HCT116 (cell line): ENCODE results near the gene LRRTM4. TPM values are rescaled to one million over a fixed set of nuclear protein-coding genes. Genes with fewer than 3 reads are reported as not detected.

Experiments used
- ATAC-seq: fragments of 200-7000 bp; cut with Tn5 transposase; 2 replicates; pipeline ENCODE4 v1.9.1; 2020; ENCODE audit warnings: mild to moderate bottlenecking, moderate library complexity
- BruUV-seq: library from RNA; stranded (reverse); fragments of 400-500 nt; replicated peaks from 2 replicates; lab custom pipeline; 2021; lab: Mats Ljungman, UMichigan
- CTCF ChIA-PET: fragments of 300-600 bp; sonication (Branson Sonifier 250); formaldehyde crosslinking; loops from one replicate; lab custom pipeline; 2021; ENCODE audit warnings: antibody characterized with exemption; lab: Charles Lee
- POLR2A ChIA-PET: fragments of 300-600, 350-600 bp; sonication (Branson Sonifier 250); formaldehyde crosslinking; loops from one replicate; lab custom pipeline; 2021; ENCODE audit warnings: antibody characterized with exemption; lab: Charles Lee
- RAD21 ChIA-PET, 2 experiments: fragments of 300-600 bp; sonication (Branson Sonifier 250); formaldehyde crosslinking; loops; one replicate each; lab custom pipeline; 2023; ENCODE audit warnings: low total read pairs in 2 of 2; ENCODE audit not compliant: uncharacterized antibody in 2 of 2, unreplicated experiment in 2 of 2, low non-redundant PET in 1 of 2; lab: Charles Lee
- DNase-seq: peaks from one replicate; pipeline ENCODE4 v3.0.0-alpha.2; 2010; ENCODE audit warnings: low read depth, low spot score
- H2AFZ ChIP-seq: fragments of 200-600 bp; shearing (Covaris generic), sonication (generic); 2 replicates; pipeline ENCODE4 v1.6.1; 2017; ENCODE audit warnings: low read depth, mixed run types, mixed read lengths, antibody characterized with exemption, low read length; ENCODE audit not compliant: poor library complexity, severe bottlenecking
- H3K27ac ChIP-seq: 2 replicates; pipeline ENCODE4 v1.5.1; 2012; ENCODE audit warnings: low read depth, low read length
- H3K27me3 ChIP-seq: fragments of 200-600 bp; sonication (generic); 2 replicates; pipeline ENCODE4 v1.6.1; 2016; ENCODE audit warnings: mixed run types, low read length, mixed read lengths; ENCODE audit not compliant: insufficient read depth
- H3K36me3 ChIP-seq, 2 experiments: fragments of 200-500 bp in 1 of 2; fragments of 200-600 bp in 1 of 2; sonication (Bioruptor generic) in 1 of 2; sonication (generic) in 1 of 2; 2 replicates each; pipeline versions ENCODE4 v1.5.1 to v1.6.1; 2014 to 2016; ENCODE audit warnings: low read length in 2 of 2, inconsistent platforms in 1 of 2, mixed read lengths in 1 of 2, mixed run types in 1 of 2; ENCODE audit not compliant: insufficient read depth in 2 of 2, control insufficient read depth in 1 of 2
- H3K4me1 ChIP-seq, 2 experiments: fragments of 200-600 bp in 1 of 2; sonication (generic) in 1 of 2; 2 replicates each; pipeline versions ENCODE4 v1.5.1 to v1.6.1; 2012 to 2017; ENCODE audit warnings: low read length in 2 of 2, inconsistent platforms in 1 of 2, mild to moderate bottlenecking in 1 of 2, mixed read lengths in 1 of 2, mixed run types in 1 of 2, moderate library complexity in 1 of 2; ENCODE audit not compliant: insufficient read depth in 2 of 2, control insufficient read depth in 1 of 2
- H3K4me2 ChIP-seq: fragments of 200-600 bp; sonication (generic); 2 replicates; pipeline ENCODE4 v1.6.1; 2017; ENCODE audit warnings: mixed run types, low read length, mixed read lengths
- H3K4me3 ChIP-seq, 2 experiments: fragments of 200-600 bp in 1 of 2; sonication (generic) in 1 of 2; replicated peaks in 1 of 2; 2 replicates each; pipeline ENCODE4 v1.5.1; 2011 to 2016; ENCODE audit warnings: low read length in 2 of 2, control low read depth in 1 of 2, low read depth in 1 of 2, mild to moderate bottlenecking in 1 of 2, mixed read lengths in 1 of 2, mixed run types in 1 of 2
- H3K79me2 ChIP-seq: fragments of 200-600 bp; sonication (generic); 2 replicates; pipeline ENCODE4 v1.6.1; 2017; ENCODE audit warnings: mild to moderate bottlenecking, mixed run types, low read length, moderate library complexity, mixed read lengths; ENCODE audit not compliant: insufficient read depth
- H3K9ac ChIP-seq: fragments of 200-600 bp; sonication (generic); 2 replicates; pipeline ENCODE4 v1.6.1; 2016; ENCODE audit warnings: low read length, mixed read lengths
- H3K9me2 ChIP-seq: fragments of 200-600 bp; sonication (generic), shearing (Covaris generic); 2 replicates; pipeline ENCODE4 v1.6.1; 2017; ENCODE audit warnings: mixed run types, mild to moderate bottlenecking, moderate library complexity; ENCODE audit not compliant: insufficient read depth
- H3K9me3 ChIP-seq, 2 experiments: fragments of 200-500 bp in 1 of 2; fragments of 200-600 bp in 1 of 2; sonication (Bioruptor generic) in 1 of 2; sonication (generic) in 1 of 2; 2 replicates each; pipeline ENCODE4 v1.6.1; 2014 to 2017; ENCODE audit warnings: low read length in 2 of 2, mixed read lengths in 2 of 2, inconsistent platforms in 1 of 2, low read depth in 1 of 2, mild to moderate bottlenecking in 1 of 2, mixed run types in 1 of 2, moderate library complexity in 1 of 2; ENCODE audit not compliant: control insufficient read depth in 1 of 2, insufficient read depth in 1 of 2
- H4K20me1 ChIP-seq: fragments of 200-600 bp; sonication (generic), shearing (Covaris generic); 2 replicates; pipeline ENCODE4 v1.6.1; 2017; ENCODE audit warnings: mixed run types, mild to moderate bottlenecking, moderate library complexity; ENCODE audit not compliant: insufficient read depth
- ELF1 ChIP-seq: IDR thresholded peaks from 2 replicates; pipeline ENCODE4 v1.6.1; 2012; ENCODE audit warnings: low read depth, borderline replicate concordance
- EZH2 ChIP-seq: fragments of 200-600 bp; sonication (generic); IDR thresholded peaks from 2 replicates; pipeline ENCODE4 v1.6.1; 2017; ENCODE audit warnings: antibody characterized with exemption, mixed run types
- EZH2phosphoT487 ChIP-seq: fragments of 200-600 bp; IDR thresholded peaks from 2 replicates; pipeline ENCODE4 v1.6.1; 2018; ENCODE audit warnings: antibody characterized with exemption, borderline replicate concordance
- FOSL1 ChIP-seq: IDR thresholded peaks from 2 replicates; pipeline ENCODE4 v1.6.1; 2012; ENCODE audit warnings: low read depth
- JUND ChIP-seq: IDR thresholded peaks from 2 replicates; pipeline ENCODE4 v1.6.1; 2012
- POLR2A ChIP-seq: IDR thresholded peaks from 2 replicates; pipeline ENCODE4 v1.7.0; 2011; ENCODE audit warnings: borderline replicate concordance; ENCODE audit not compliant: insufficient read depth, insufficient read length; ENCODE audit errors: extremely low read depth
- POLR2AphosphoS5 ChIP-seq: IDR thresholded peaks from 2 replicates; pipeline ENCODE4 v1.6.1; 2011; ENCODE audit warnings: mild to moderate bottlenecking, low read depth, low read length, moderate library complexity
- RAD21 ChIP-seq: IDR thresholded peaks from 2 replicates; pipeline ENCODE4 v1.6.1; 2012; ENCODE audit warnings: low read depth, mild to moderate bottlenecking
- SIN3A ChIP-seq: IDR thresholded peaks from 2 replicates; pipeline ENCODE4 v1.6.1; 2012; ENCODE audit warnings: low read depth
- SRF ChIP-seq: IDR thresholded peaks from 2 replicates; pipeline ENCODE4 v1.6.1; 2012; ENCODE audit warnings: low read depth
- TCF7L2 ChIP-seq: IDR thresholded peaks from 2 replicates; pipeline ENCODE4 v1.7.0; 2011; ENCODE audit warnings: borderline replicate concordance, inconsistent platforms; ENCODE audit not compliant: insufficient read depth, insufficient read length; ENCODE audit errors: extremely low read depth
- ZFX ChIP-seq: fragments of 450-650 bp; IDR thresholded peaks from 2 replicates; pipeline ENCODE4 v1.6.1; 2017
- ZNF274 ChIP-seq: fragments of 200-500 bp; sonication (Bioruptor generic); IDR thresholded peaks from 2 replicates; pipeline ENCODE4 v1.6.1; 2014; ENCODE audit warnings: mild to moderate bottlenecking, low read depth, low read length, inconsistent platforms
- intact Hi-C: fragments of 100-400 bp; cut with micrococcal nuclease; formaldehyde crosslinking; loops from 2 replicates; pipeline ENCODE4 v1.10.0; 2022
- total RNA-seq: library from RNA; stranded (reverse); gene quantifications from one replicate; pipeline ENCODE4 v1.2.1, GENCODE V29; 2021; ENCODE audit not compliant: unreplicated experiment
- TF ChIP-seq, protein P1 (sequence below): IDR thresholded peaks from 2 replicates; pipeline ENCODE4 v1.6.1; 2011; ENCODE audit warnings: mild to moderate bottlenecking, low read length, moderate library complexity; ENCODE audit not compliant: insufficient replicate concordance; ENCODE audit errors: extremely low read depth
- TF ChIP-seq, protein P2 (sequence below): IDR thresholded peaks from 2 replicates; pipeline ENCODE4 v1.6.1; 2012
- TF ChIP-seq, protein P3 (sequence below): IDR thresholded peaks from 2 replicates; pipeline ENCODE4 v1.6.1; 2012
- TF ChIP-seq, protein P4 (sequence below), 3 experiments: fragments of 200-600 bp in 1 of 3; sonication (generic) in 1 of 3; IDR thresholded peaks in 2 of 3; conservative IDR thresholded peaks in 1 of 3; 2 replicates each; pipeline ENCODE4 v1.5.1; 2012 to 2017; ENCODE audit warnings: low read depth in 2 of 3, low read length in 2 of 3, antibody characterized with exemption in 1 of 3, borderline replicate concordance in 1 of 3, control low read depth in 1 of 3, mild to moderate bottlenecking in 1 of 3, mixed read lengths in 1 of 3, mixed run types in 1 of 3, moderate library complexity in 1 of 3; ENCODE audit not compliant: insufficient read depth in 1 of 3
- TF ChIP-seq, protein P5 (sequence below): IDR thresholded peaks from 2 replicates; pipeline ENCODE4 v1.6.1; 2012; ENCODE audit warnings: low read depth

The LRRTM4 gene
- total RNA-seq, 1 experiment from 2014 or later, result 0.25 TPM

DNA sequence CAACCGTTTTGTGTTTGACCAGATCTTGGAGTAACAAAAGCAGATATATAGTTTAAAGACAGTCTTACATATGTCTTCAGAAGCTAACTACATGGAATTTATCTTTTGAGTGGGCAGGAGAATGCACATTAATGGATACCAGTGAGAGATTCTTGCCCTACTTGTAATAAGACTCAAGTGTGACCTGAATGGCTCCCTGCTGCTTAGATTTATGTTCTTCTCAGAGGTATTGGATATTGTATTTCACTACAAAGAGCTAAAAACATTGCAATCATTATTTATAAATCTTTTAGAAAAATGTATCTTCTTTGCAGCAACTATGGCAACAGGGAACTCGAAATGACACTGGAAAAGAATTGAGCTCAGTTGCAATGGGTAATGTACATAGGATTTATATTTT, 227.7 kb downstream of the LRRTM4 start:
- DNase-seq, result no peak
- no peak overlapping the region for H3K4me3 ChIP-seq
- no peaks in the 10 kb centered on the region for H3K4me1 ChIP-seq
- ChIA-PET POLR2A (no interaction called here), CTCF (no interaction called here), RAD21 (no interaction called here)
- H3K9me2 ChIP-seq, result no peaks in the 10 kb centered on the region
- H3K27ac ChIP-seq, result no peak overlapping the region
- no peaks in the 10 kb centered on the region for H4K20me1 ChIP-seq
- no peak overlapping the region for H3K4me2 ChIP-seq
- H2AFZ ChIP-seq, result no peak overlapping the region
- no peaks in the 10 kb centered on the region for H3K79me2 ChIP-seq
- H3K9ac ChIP-seq, result no peak overlapping the region
- no peaks in the 10 kb centered on the region for H3K27me3 ChIP-seq
- no TSS peak for BruUV-seq
- H3K36me3 ChIP-seq, result no peaks in the 10 kb centered on the region
- ATAC-seq, result no peak
- peaks cover 0 to 10% of the 10 kb centered on the region in 2 experiments; a peak in 2 of 4 replicates for H3K9me3 ChIP-seq
- no peak for TF ChIP-seq POLR2A
- no peak for TF ChIP-seq TCF7L2
- TF ChIP-seq, protein P1, sequence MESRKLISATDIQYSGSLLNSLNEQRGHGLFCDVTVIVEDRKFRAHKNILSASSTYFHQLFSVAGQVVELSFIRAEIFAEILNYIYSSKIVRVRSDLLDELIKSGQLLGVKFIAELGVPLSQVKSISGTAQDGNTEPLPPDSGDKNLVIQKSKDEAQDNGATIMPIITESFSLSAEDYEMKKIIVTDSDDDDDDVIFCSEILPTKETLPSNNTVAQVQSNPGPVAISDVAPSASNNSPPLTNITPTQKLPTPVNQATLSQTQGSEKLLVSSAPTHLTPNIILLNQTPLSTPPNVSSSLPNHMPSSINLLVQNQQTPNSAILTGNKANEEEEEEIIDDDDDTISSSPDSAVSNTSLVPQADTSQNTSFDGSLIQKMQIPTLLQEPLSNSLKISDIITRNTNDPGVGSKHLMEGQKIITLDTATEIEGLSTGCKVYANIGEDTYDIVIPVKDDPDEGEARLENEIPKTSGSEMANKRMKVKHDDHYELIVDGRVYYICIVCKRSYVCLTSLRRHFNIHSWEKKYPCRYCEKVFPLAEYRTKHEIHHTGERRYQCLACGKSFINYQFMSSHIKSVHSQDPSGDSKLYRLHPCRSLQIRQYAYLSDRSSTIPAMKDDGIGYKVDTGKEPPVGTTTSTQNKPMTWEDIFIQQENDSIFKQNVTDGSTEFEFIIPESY, result no peak
- TF ChIP-seq, protein P2, sequence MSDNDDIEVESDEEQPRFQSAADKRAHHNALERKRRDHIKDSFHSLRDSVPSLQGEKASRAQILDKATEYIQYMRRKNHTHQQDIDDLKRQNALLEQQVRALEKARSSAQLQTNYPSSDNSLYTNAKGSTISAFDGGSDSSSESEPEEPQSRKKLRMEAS, result no peak
- TF ChIP-seq EZH2, result no peak
- no peak for TF ChIP-seq SIN3A
- TF ChIP-seq, protein P3, sequence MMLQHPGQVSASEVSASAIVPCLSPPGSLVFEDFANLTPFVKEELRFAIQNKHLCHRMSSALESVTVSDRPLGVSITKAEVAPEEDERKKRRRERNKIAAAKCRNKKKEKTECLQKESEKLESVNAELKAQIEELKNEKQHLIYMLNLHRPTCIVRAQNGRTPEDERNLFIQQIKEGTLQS, result no peak
- TF ChIP-seq FOSL1, result no peak
- TF ChIP-seq, protein P4, sequence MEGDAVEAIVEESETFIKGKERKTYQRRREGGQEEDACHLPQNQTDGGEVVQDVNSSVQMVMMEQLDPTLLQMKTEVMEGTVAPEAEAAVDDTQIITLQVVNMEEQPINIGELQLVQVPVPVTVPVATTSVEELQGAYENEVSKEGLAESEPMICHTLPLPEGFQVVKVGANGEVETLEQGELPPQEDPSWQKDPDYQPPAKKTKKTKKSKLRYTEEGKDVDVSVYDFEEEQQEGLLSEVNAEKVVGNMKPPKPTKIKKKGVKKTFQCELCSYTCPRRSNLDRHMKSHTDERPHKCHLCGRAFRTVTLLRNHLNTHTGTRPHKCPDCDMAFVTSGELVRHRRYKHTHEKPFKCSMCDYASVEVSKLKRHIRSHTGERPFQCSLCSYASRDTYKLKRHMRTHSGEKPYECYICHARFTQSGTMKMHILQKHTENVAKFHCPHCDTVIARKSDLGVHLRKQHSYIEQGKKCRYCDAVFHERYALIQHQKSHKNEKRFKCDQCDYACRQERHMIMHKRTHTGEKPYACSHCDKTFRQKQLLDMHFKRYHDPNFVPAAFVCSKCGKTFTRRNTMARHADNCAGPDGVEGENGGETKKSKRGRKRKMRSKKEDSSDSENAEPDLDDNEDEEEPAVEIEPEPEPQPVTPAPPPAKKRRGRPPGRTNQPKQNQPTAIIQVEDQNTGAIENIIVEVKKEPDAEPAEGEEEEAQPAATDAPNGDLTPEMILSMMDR (IDR thresholded peaks at IDR 0.05 in 2 of 3, conservative IDR thresholded peaks at IDR 0.05 in 1 of 3; ENCODE audit: borderline replicate concordance in 1 of 3, insufficient read depth in 1 of 3, low read depth in 2 of 3, low read length in 2 of 3), result no peak
- TF ChIP-seq ZNF274, result no peak
- no peak for TF ChIP-seq JUND
- TF ChIP-seq ZFX, result no peak
- no peak for TF ChIP-seq RAD21
- TF ChIP-seq ELF1, result no peak
- TF ChIP-seq, protein P5, sequence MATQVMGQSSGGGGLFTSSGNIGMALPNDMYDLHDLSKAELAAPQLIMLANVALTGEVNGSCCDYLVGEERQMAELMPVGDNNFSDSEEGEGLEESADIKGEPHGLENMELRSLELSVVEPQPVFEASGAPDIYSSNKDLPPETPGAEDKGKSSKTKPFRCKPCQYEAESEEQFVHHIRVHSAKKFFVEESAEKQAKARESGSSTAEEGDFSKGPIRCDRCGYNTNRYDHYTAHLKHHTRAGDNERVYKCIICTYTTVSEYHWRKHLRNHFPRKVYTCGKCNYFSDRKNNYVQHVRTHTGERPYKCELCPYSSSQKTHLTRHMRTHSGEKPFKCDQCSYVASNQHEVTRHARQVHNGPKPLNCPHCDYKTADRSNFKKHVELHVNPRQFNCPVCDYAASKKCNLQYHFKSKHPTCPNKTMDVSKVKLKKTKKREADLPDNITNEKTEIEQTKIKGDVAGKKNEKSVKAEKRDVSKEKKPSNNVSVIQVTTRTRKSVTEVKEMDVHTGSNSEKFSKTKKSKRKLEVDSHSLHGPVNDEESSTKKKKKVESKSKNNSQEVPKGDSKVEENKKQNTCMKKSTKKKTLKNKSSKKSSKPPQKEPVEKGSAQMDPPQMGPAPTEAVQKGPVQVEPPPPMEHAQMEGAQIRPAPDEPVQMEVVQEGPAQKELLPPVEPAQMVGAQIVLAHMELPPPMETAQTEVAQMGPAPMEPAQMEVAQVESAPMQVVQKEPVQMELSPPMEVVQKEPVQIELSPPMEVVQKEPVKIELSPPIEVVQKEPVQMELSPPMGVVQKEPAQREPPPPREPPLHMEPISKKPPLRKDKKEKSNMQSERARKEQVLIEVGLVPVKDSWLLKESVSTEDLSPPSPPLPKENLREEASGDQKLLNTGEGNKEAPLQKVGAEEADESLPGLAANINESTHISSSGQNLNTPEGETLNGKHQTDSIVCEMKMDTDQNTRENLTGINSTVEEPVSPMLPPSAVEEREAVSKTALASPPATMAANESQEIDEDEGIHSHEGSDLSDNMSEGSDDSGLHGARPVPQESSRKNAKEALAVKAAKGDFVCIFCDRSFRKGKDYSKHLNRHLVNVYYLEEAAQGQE, result no peak
- no peak for TF ChIP-seq SRF
- no peak for TF ChIP-seq POLR2AphosphoS5
- no peak for TF ChIP-seq EZH2phosphoT487
- intact Hi-C loops, result no loop called here
